IPS DF 19.7 (cell line): Measurements from ENCODE around the gene FAM174C.
"Not testable (repeated sequence)": the region's sequence is repeated elsewhere in the genome, so short reads cannot be mapped to it uniquely, and the experiment has no call there.

Source experiments
- DNase-seq: peaks from one replicate; pipeline ENCODE4 v3.0.0-alpha.2; 2013; ENCODE audit warnings: low read depth, low spot score

The FAM174C gene

DNA sequence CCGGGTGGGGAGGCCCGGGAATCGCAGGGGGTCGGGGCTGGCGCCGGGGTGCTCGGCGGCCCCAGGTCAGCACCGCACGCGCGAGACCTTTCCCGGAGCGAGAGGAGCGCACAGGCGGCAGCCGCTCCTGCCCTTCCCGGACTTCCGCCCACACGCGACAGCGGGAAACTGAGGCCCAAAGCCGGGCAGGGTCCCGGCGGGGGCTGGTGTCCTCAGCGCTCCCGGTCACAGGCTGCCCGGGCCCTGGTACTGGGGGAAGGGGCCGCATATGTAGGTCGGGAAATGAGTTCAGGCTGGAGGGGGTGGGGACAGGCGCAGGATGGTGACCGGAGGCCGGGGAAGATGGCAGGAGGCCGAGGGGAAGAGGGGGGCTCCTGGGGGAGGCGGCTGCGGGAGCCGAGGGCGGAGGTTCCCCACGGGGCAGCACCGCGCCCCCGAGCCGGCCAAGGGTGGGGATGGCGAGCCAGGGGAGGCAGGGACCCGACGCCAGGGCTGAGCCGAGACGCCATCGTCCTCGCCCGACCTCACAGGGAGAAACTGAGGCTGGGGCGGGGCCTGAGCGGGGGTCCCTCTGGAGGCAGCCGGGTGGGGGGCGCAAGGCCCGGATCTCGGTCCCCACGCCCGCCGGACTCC is 38.2 kb upstream of the FAM174C start:
- no peak for DNase-seq

DNA sequence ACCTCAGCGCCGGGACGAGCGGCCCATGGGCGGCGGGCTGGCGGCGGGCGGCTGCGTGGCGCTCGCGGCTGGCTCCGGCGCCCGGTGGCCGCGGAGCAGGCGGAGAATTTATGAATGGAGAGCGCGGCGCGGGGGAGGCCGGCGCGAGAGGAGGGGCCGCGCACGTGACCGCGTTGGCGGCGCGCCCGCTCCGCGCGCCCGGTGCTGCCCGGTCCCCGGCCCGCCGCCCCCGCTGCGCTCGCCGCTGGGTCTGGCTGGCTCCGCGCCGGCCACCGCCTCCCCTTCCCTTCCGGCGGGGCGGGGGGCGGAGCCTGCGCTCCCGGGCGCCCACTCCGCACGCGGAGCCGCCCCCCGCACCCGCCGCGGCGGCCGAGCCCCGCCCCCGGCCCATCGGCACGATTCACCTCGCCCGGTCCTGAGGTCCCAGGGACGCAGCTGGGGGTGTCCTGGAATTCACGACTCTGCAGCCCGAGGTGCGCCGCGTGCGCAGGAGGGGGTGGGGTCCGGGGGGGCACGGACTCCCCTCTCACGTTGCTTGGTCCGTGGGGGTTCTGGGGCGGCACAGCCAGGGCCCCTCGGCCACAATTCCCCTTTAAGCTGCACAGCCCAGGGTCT is 37.5 kb upstream of the FAM174C start, which contains the start of gene CBARP:
CBARP (minus strand) TSS at position 252 of the 615 bp plus-strand sequence. CDS start 1,905 bp downstream, outside the sequence.
- DNase-seq, result no peak

DNA sequence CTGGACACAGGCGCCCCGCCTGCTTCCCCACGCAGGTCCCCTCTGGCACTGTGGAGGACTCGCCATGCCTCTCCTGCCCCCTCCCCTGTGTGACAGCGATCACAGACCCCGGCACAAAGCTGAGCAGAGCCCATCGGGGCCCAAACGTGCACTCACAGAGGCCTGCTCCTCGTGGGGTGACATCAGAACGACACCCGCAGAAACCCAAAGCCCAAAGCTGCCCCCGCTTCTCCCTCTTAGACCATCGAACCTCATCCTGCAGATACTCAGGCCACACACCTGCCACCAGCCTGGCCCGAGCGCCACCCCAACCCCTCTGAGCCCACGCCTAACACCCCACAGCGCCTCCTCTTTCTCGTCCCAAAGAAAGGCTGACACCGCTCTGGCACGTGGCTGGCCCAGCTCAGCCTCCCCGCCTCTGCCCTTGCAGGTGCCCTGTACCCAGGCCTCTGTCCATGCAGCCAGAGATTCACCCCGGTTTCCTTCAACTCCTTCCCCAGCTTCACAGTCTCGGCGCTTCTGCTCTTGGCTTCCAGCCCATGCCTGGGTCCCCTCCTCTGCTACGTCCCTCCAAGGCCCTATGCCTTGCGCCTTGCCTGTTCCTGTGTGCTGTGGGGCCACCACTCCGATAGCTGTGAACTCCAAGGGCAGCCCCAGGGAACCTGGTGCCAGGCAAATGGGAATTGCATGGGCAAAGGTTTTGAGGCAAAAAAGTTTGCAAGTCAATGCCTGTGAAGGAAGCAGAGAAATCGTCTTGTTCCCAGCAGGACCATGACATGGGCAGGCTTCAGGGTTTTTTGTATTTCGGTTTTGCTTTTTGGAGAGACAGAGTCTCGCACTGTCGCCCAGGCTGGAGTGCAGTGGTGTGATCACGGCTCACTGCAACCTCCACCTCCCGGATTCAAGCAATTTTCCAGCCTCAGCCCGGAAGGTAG is 36.7 kb upstream of the FAM174C start:
- DNase-seq, result no peak

DNA sequence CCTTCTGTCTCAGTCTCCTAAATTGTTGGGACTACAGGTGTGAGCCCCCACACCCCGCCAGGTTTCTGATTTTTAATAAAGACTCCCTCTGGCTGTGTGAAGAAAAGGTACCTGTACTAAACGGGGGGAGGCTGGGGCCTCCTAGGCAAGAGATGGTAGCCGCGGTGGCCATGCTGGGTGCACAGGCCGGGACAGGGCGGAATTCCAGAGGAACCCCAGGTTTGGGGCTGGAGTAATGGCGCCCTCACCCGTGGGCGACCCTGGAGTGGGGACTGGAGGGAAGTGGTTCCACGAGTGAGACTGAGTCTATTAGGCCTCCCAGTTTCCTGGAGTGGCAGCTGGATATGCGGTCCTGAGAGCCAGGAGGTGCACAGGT is 35.9 kb upstream of the FAM174C start:
- DNase-seq, result no peak

DNA sequence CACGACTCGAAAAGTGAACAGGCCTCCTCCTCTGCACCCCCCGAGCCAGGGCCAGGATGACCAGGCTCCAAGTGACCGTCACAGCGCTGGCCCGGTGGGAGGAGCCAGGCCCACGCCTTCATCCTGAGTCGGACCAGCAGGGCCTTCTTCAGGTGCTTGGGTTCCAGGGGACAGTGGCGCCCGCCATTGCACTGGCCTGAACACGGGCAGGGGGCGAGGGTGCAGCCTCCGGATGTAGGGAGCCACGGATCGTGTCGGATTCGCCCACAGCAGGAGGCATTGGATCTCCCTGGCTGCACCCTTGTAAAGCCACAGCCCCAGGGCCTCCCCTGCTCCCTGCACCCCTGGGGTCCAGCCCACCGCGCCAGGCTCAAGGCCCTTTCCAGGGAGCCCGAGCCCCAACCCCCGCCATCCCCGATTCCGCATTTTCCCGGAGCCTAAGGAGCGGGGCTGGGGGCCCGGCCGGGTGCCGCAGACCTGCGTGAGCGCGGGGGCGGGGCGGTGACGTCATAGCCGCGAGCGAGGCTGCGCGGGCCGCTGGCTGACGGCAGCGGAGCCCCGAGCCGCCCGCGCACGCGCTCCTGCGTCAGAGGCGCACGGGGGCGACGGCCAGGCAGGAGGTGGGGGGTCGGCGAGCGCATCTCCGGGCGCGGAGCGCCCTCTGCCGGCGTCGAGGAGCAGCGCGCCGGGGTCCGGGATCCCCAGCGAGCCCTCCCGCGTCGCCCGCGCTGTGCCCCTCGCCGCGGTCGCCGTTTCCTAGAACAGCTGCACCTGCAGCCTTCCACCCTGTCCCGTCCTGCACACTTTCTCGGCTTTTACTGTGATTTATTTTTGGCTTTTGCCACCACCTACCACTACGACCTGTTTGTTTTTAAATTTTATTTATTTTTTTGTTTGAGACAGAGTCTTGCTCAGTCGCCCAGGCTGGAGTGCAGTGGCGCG is 35.3 kb upstream of the FAM174C start:
- no peak for DNase-seq

DNA sequence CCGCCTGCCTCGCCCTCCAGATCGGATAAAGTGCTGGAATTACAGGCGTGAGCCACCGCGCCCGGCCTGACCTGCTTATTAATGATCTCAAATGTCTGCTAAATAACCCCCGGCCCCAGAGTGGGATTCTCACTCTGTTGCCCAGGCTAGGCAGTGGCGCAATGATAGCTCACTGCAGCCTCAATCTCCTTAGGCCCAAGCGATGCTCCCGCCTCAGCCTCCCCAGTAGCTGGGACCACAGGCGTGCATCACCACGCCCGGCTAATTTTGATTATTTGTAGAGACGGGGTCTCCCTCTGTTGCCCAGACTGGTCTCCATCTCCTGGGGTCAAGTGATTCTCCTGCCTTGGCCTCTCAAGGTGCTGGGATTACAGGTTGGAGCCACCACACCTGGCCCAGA is 34.4 kb upstream of the FAM174C start:
- no peak for DNase-seq

DNA sequence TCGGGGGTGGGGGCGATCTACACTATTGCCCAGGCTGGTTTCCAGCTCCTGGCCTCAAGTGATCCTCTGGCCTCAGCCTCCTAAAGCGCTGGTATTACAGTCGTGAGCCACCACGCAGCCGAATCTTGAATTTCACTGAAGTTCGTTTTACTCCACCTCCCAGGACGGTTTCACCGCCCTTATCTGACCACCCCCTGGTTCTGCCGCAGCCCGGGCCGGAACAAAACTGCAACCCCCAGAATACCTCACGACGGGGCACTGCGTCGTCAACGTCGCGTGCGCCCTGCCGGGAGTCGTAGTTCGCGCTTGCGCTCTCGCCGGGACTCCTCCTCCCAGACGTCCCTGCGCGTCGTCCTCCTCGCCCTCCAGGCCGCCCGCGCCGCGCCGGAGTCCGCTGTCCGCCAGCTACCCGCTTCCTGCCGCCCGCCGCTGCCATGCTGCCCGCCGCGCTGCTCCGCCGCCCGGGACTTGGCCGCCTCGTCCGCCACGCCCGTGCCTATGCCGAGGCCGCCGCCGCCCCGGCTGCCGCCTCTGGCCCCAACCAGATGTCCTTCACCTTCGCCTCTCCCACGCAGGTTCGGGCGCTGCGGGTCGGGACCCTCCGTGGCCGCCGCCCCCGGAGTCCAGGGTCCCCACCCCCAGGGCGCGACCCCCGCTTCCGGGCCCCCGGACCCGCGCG is 33.8 kb upstream of the FAM174C start, which contains the start of gene ATP5F1D:
ATP5F1D (plus strand) TSS at position 335 of the 679 bp plus-strand sequence; CDS start at position 435, 100 bp downstream.
- DNase-seq, result no peak

DNA sequence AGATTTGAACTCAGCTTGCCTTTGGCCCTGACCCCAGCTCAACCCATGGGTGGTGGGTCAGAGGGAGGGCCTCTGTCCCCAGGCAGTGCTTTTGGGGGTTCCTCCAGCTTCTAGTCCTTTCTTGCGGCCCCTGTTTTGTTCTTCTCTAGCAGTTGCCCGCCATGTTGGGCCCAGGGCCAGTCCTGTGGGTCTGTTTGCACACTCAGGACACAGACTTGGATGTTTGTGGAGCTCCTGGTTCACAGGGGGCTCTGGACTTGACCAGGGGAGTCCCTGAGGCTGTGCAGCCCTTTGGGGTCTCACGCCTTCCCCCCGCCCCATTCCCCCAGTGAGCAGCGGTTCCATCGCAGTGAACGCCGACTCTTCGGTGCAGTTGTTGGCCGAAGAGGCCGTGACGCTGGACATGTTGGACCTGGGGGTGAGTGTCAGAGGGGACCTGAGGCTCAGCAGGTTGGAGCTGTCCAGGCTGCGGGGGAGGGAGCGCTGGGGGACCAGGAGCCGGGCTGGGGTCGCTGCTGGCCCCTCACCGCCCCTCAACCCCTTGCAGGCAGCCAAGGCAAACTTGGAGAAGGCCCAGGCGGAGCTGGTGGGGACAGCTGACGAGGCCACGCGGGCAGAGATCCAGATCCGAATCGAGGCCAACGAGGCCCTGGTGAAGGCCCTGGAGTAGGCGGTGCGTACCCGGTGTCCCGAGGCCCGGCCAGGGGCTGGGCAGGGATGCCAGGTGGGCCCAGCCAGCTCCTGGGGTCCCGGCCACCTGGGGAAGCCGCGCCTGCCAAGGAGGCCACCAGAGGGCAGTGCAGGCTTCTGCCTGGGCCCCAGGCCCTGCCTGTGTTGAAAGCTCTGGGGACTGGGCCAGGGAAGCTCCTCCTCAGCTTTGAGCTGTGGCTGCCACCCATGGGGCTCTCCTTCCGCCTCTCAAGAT is 31.3 kb upstream of the FAM174C start:
- DNase-seq, result no peak

DNA sequence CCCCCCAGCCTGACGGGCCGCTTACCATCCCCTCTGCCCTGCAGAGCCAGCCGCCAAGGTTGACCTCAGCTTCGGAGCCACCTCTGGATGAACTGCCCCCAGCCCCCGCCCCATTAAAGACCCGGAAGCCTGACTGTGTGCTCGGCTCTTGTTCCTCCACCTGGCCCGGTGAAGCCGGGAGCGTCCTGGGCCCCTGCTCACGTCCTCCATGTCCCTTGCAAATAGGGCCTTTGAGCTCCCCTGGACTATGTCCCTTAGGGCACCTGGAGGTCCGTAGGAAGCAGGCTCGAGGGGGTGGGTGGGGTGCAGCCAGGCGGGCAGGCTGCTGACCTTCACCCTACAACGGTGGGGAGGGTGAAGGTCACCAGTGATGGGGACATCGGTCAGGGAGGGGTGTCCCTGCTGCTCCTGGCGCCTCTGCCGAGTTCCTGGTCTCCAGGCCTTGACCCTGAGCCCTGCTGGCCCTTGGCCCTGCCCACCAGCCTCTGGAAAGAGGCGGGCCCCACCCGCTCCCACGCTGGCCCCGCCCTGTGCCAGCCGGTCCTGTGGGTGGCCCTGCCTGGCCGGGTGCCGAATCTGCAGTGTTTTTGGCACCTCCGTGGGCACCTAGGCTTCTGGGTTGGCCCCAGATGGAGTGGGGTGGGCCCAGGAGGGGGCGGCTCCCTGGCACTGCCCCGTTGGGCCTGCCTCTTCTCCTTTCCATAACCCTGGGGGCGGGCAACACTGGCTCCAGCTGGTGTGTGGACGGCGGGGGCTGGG is 30.5 kb upstream of the FAM174C start:
- no peak for DNase-seq

DNA sequence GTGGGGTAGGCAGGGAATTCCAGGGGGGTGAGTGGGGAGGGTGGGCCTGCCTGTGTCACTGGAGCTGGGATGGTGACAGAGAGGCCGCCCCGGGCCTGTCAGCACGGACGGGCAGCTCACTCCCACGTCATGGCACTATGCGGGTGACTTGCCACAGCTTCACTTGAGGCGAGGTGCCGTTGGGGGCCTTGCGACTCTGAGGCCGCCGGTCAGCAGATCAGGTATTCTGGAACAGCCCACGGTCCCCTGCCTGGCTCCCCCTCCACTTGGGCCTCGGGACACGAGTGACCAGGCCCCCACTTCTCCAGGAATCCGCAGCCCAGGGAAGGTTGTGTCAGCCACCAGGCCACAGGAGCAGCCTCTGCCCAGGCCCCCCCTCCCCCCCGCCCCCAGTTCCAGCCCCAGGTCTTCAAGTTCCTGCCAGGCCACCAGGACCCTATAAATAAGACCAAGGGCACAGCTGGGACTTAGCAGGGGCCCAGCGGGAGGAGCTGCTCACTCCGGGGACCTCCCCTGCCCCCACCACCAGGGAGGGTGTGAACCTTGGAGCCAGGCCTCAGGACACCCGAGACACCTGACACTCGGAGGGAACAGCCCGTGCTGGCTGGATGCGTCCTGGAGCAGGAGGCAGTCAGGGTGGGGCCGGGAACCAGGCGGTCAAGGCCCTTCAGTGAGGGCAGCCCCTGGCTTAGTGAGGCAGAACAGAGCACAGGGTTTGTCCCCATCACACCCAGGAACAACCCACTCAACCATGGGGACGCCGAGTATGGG is 29.7 kb upstream of the FAM174C start:
- no peak for DNase-seq

DNA sequence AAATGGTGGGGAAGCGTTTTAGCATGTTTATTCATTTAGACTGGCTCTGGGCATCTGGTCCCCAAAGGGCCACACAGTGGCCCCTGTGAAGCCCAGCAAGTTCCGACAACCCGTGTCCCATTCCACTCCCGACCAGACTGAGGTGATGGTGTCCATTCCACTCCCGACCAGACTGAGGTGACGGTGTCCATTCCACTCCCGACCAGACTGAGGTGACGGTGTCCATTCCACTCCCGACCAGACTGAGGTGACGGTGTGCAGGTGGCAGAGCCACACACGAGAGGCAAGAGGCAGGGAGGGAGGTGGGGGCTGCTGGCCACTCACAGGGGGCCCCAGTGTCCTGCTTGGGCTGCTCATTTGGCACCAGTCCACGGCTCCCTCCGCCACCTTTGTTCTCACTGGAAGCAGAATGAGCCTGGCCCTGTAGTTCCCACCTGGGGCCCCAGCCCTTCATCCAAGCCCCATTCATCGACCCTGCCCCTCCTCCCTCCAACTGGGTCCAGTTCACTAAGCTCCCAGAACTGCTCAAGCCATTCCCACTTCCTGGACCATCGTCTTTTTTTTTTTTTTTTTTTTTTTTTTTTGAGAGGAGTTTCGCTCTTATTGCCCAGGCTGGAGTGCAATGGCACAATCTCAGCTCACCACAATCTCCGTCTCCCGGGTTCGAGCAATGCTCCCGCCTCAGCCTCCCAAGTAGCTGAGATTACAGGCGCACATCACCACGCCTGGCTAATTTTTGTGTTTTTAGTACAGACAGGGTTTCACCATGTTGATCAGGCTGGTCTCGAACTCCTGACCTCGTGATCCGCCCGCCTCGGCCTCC is 28.9 kb upstream of the FAM174C start:
- not testable (repeated sequence) for DNase-seq

DNA sequence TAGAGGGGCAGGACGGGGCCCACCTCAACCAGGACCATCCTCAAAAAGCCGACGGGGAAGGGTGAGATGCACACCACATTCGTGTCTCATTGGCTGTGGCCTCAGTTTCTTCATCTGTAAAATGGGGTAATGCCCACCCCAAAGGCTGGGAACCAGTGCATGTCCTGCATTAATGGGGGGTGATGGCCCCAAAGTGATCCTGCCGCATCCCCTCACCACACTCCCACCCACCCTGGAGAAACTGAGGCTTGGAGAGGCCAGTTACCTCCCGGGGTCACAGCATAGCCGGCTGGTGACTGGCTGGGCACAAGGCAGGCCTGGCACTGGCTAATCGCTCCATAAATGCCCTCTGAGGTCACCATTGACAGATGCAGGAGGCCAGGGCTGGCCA is 27.6 kb upstream of the FAM174C start:
- DNase-seq, result no peak

DNA sequence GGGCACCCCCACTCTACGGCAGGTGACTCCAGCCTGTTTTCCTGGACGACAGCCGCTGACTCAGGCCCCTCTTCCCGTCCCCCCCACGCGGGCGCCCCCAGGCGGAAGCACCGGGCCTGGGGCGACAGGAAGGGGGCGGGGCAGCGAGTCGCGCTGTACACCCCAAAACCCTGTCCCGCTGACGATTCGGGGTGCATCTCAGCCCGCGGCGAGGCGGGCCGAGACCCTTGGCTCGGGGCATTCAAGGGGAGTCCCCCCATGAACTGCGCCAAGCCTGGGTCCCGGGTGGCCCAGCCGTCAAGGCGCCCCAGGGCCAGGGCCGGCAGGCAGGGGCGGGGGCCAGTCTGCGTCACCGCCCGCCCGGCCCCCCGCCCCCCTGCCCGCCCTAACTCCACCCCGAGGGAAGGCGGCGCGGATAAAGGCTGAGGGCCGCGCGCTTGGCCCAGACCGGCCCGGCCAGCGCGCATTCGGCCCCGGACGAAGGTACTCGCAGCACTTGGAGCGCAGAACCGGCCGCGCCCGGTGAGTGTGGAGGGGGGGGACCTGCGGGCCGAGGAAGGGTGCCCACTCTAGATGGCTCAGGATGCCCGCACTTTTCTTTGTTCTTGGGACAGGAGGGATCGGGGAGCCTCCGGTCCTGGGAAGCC is 27.1 kb upstream of the FAM174C start, which contains the start of gene MIDN:
MIDN (plus strand) TSS at position 445 of the 647 bp plus-strand sequence. CDS start 1,714 bp downstream, outside the sequence.
- DNase-seq, result no peak

DNA sequence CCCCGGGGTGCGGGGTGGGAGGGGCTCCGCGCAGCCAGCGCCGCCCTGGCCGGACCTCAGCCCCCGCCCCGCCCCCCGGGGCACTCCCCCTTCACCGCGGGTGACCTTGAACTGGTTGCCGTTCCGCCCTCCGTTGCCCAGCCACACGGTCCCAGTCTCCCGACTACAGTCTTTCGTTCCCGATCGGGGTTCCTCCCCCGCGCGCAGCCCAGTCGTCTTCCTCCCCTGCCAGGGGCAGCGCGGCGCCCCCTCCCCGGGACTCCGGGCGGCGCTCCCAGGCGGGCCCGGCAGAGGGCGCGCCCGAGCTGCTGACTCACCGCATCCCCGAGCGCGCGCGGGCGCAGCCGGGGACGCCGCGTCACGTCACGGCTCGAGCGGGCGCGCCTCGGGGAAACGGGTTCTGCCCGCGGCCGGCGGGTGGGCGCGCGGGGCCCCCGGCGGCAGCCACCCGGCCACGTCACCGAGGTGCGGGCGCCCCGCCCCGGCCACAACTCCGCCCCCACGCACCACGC is 26.5 kb upstream of the FAM174C start:
- no peak for DNase-seq

DNA sequence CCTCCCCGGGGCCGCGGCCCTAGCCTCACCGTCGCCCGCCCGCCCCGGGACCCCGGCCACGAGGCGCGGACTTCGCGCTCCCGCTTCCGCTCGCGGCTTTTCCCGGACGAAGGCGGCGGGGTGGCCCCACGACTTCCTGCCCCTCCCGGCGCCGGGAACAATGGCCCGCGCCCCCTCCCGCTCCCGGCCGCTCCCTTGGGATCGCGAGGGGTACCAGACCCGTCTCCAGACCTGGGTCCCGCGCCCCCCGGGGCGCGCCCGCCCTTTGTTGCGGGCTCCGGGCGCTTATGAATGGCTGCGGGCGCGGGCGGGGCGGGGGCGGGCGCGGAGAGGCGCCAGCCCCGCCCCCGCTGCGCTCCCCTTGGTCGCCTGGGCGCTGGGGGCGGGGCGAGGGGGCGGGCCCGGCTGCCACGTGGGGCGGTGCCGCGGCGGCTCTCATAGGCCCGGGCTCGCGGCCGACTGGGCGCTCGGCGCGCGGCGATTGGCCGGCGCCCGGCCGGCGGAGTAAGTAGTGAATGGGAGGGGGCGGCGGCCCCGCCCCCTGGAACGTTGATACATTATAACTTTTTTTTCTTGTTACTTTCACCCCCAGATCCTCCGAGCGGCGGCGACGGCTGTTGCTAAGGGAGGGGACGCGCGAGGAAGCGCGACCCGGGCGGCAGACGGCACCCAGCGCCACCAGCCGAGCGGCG is 25.9 kb upstream of the FAM174C start:
- DNase-seq, result no peak

DNA sequence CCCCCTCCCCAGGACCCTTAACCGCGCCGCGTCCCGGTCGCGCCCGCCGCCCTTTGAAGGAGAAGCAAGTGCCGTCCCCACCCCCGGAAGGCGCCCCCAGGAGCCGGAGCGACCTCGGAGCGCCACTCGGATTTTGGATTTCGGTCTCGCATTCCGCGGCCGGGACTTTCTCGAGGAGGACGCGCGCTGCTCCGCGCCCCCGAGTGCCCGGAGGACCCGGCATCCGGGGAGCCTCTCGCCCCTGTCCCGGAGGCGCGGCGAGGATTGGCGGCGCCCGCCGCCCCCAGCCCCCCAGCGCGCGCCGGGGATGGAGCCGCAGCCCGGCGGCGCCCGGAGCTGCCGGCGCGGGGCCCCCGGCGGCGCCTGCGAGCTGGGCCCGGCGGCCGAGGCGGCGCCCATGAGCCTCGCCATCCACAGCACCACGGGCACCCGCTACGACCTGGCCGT is 25.3 kb upstream of the FAM174C start:
- no peak for DNase-seq
